Measurements from ENCODE around the gene BRMS1. TPM values are rescaled to one million over a fixed set of nuclear protein-coding genes. Genes with fewer than 3 reads are reported as not detected.
"Not testable (repeated sequence)": the region's sequence is repeated elsewhere in the genome, so short reads cannot be mapped to it uniquely, and the experiment has no call there.

BRMS1 gene
- total RNA-seq = 28.2 TPM

GRCh38 chr11:66344550-66345315, at the start of gene BRMS1:
Gene BRMS1, minus strand, starts transcription at chr11:66345104. Its CDS starts 2,870 bp downstream, at chr11:66342234.
- Histone ChIP-seq H3K9me3 (ENCODE audit: control insufficient read depth in 3 of 3, low read length in 3 of 3) (no peaks in the 10 kb centered on the region), H3K4me3 (ENCODE audit: low read length in 3 of 3) (peak within 1 kb of the TSS; percentile 95 to 99 (median 99)), H3K9ac (ENCODE audit: low read depth in 1 of 3, low read length in 3 of 3) (peak within 1 kb of the TSS; percentile 94 to 97 (median 96)), H3K4me1 (ENCODE audit: control insufficient read depth in 3 of 3, insufficient read depth in 3 of 3, low read length in 3 of 3) (peaks cover 38 to 44% (median 38%) of the 10 kb centered on the region in 3 donors), H3K27ac (ENCODE audit: low read depth, low read length) (peak within 1 kb of the TSS; percentile 55), H3K27me3 (ENCODE audit: control insufficient read depth in 3 of 3, insufficient read depth in 3 of 3, low read length in 3 of 3) (no peaks in the 10 kb centered on the region), H3K36me3 (ENCODE audit: control insufficient read depth in 3 of 3, insufficient read depth in 3 of 3, low read length in 3 of 3) (peaks cover 24 to 30% (median 28%) of the 10 kb centered on the region in 3 donors)

GRCh38 chr11:66393954-66394353, 49.0 kb upstream of the BRMS1 start:
- Histone ChIP-seq H3K4me1 (ENCODE audit: control insufficient read depth in 3 of 3, insufficient read depth in 3 of 3, low read length in 3 of 3) (peaks cover 0 to 1% (median 0%) of the 10 kb centered on the region in 3 donors), H3K27ac (ENCODE audit: low read depth, low read length) (no peak overlapping the region), H3K4me3 (ENCODE audit: low read length in 3 of 3) (no peak overlapping the region), H3K9me3 (ENCODE audit: control insufficient read depth in 3 of 3, low read length in 3 of 3) (no peaks in the 10 kb centered on the region), H3K9ac (ENCODE audit: low read depth in 1 of 3, low read length in 3 of 3) (no peak overlapping the region), H3K27me3 (ENCODE audit: control insufficient read depth in 3 of 3, insufficient read depth in 3 of 3, low read length in 3 of 3) (peaks cover 0 to 3% (median 3%) of the 10 kb centered on the region in 3 donors), H3K36me3 (ENCODE audit: control insufficient read depth in 3 of 3, insufficient read depth in 3 of 3, low read length in 3 of 3) (no peaks in the 10 kb centered on the region)

GRCh38 chr11:66391322-66391721, 46.4 kb upstream of the BRMS1 start:
- Histone ChIP-seq H3K27ac (ENCODE audit: low read depth, low read length) (no peak overlapping the region), H3K27me3 (ENCODE audit: control insufficient read depth in 3 of 3, insufficient read depth in 3 of 3, low read length in 3 of 3) (peaks cover 0 to 3% (median 3%) of the 10 kb centered on the region in 3 donors), H3K9me3 (ENCODE audit: control insufficient read depth in 3 of 3, low read length in 3 of 3) (no peaks in the 10 kb centered on the region), H3K4me3 (ENCODE audit: low read length in 3 of 3) (no peak overlapping the region), H3K4me1 (ENCODE audit: control insufficient read depth in 3 of 3, insufficient read depth in 3 of 3, low read length in 3 of 3) (peaks cover 4 to 8% (median 5%) of the 10 kb centered on the region in 3 donors), H3K9ac (ENCODE audit: low read depth in 1 of 3, low read length in 3 of 3) (no peak overlapping the region), H3K36me3 (ENCODE audit: control insufficient read depth in 3 of 3, insufficient read depth in 3 of 3, low read length in 3 of 3) (no peaks in the 10 kb centered on the region)

DNA sequence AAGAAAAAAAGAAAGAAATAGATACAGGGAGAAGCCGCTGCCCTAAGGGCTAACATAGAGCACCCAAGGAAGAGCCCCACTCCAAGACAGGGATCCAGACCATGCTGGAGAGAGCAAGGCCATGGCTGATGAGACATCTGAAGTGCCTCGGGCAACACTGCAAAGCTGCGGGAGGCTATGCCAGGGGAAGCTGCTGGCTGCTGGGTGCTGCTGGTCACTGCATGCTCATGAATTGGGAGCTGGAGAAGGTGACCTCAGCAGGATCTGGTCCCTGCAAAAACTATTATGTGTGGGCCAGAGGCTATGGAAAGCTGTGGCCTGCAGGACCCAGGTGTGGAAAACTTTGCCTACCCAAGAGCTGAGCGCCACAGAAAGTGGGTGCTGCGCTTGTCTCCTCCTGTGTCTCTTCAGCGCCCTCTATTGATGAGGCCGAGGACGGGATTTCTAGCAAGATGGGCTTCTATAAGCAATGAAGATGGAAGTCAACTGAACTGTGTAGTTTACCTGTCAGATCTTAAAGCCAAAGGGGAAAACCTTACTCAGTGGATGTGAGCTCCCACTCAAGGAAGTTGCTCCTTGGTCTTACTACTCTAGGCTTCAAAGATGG, 44.0 kb upstream of the BRMS1 start:
- peaks cover 8 to 9% (median 8%) of the 10 kb centered on the region in 3 donors for H3K4me1 ChIP-seq (ENCODE audit: control insufficient read depth in 3 of 3, insufficient read depth in 3 of 3, low read length in 3 of 3)
- no peaks in the 10 kb centered on the region for H3K9me3 ChIP-seq (ENCODE audit: control insufficient read depth in 3 of 3, low read length in 3 of 3)
- H3K9ac ChIP-seq (ENCODE audit: low read depth in 1 of 3, low read length in 3 of 3) = no peak overlapping the region
- H3K27me3 ChIP-seq (ENCODE audit: control insufficient read depth in 3 of 3, insufficient read depth in 3 of 3, low read length in 3 of 3) = no peaks in the 10 kb centered on the region
- no peak overlapping the region for H3K27ac ChIP-seq (ENCODE audit: low read depth, low read length)
- no peak overlapping the region for H3K4me3 ChIP-seq (ENCODE audit: low read length in 3 of 3)
- no peaks in the 10 kb centered on the region for H3K36me3 ChIP-seq (ENCODE audit: control insufficient read depth in 3 of 3, insufficient read depth in 3 of 3, low read length in 3 of 3)

DNA sequence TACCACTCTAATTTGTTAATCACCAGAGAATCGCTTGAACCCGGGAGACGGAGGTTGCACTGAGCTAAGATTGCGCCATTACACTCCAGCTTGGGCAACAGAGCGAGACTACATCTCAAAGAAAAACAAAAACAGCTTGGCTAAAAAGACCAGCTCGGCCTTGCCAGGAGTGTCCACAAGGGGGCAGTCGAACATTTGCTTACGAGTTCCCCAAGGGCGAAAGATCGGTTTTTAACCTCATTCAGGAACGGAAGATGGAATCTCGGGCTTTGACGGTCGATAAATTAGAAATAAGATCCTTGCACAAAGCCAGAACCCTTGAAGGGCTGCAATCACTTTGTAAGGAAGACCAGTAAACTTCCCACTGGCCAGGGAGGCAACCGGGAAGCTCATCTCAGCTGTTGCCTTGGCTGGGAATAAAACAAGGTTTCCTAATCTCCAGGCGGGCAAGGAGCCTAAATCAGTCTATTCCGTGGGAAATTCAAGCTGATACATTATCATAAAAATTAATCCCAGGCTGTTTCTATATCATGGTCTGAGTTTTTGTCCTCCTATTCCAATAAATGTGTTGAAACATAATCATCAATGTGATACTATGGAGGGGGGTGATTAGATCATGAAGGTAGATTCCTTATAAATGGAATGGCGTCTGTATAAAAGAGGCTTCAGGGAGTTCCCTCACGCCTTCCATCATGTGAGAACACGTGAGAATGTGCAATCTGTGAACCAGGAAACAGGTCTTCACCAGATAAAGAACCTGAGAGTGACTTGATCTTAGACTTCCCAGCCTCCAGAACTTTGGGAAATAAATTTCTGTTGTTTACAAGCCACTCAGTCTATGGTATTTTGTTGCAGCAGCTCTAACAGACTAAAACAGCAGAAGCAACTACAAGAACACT, 41.5 kb upstream of the BRMS1 start:
- Histone ChIP-seq H3K27ac (ENCODE audit: low read depth, low read length) (peak overlapping the region; percentile 26), H3K4me3 (ENCODE audit: low read length in 3 of 3) (peak overlapping the region; percentile 51 to 63 (median 62)), H3K9me3 (ENCODE audit: control insufficient read depth in 3 of 3, low read length in 3 of 3) (no peaks in the 10 kb centered on the region), H3K27me3 (ENCODE audit: control insufficient read depth in 3 of 3, insufficient read depth in 3 of 3, low read length in 3 of 3) (no peaks in the 10 kb centered on the region), H3K4me1 (ENCODE audit: control insufficient read depth in 3 of 3, insufficient read depth in 3 of 3, low read length in 3 of 3) (peaks cover 8 to 9% (median 8%) of the 10 kb centered on the region in 3 donors), H3K36me3 (ENCODE audit: control insufficient read depth in 3 of 3, insufficient read depth in 3 of 3, low read length in 3 of 3) (no peaks in the 10 kb centered on the region), H3K9ac (ENCODE audit: low read depth in 1 of 3, low read length in 3 of 3) (peak overlapping the region in 2 of 3 donors; percentile 57 to 77)

DNA sequence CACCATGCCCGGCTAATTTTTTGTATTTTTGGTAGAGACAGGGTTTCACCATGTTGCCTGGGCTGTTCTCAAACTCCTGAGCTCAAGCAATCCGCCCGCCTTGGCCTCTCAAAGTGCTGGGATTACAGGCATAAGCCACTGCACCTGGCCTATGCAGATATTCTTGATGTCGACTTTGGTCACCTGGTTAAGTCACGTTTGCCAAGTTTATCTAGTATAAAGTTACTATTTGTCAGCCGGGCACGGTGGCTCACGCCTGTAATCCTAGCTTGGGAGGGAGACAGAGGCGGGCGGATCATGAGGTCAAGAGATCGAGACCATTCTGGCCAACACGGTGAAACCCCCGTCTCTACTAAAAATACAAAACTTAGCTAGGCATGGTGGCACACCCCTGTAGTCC, 39.4 kb upstream of the BRMS1 start:
- H3K4me3 ChIP-seq (ENCODE audit: low read length in 3 of 3); H3K4me1 ChIP-seq (ENCODE audit: control insufficient read depth in 3 of 3, insufficient read depth in 3 of 3, low read length in 3 of 3); H3K36me3 ChIP-seq (ENCODE audit: control insufficient read depth in 3 of 3, insufficient read depth in 3 of 3, low read length in 3 of 3); H3K27me3 ChIP-seq (ENCODE audit: control insufficient read depth in 3 of 3, insufficient read depth in 3 of 3, low read length in 3 of 3); H3K9ac ChIP-seq (ENCODE audit: low read depth in 1 of 3, low read length in 3 of 3); H3K27ac ChIP-seq (ENCODE audit: low read depth, low read length); H3K9me3 ChIP-seq (ENCODE audit: control insufficient read depth in 3 of 3, low read length in 3 of 3): not testable (repeated sequence)

GRCh38 chr11:66380264-66380663, 35.4 kb upstream of the BRMS1 start:
- not testable (repeated sequence) for H3K27me3 ChIP-seq (ENCODE audit: control insufficient read depth in 3 of 3, insufficient read depth in 3 of 3, low read length in 3 of 3); H3K27ac ChIP-seq (ENCODE audit: low read depth, low read length); H3K36me3 ChIP-seq (ENCODE audit: control insufficient read depth in 3 of 3, insufficient read depth in 3 of 3, low read length in 3 of 3)

DNA sequence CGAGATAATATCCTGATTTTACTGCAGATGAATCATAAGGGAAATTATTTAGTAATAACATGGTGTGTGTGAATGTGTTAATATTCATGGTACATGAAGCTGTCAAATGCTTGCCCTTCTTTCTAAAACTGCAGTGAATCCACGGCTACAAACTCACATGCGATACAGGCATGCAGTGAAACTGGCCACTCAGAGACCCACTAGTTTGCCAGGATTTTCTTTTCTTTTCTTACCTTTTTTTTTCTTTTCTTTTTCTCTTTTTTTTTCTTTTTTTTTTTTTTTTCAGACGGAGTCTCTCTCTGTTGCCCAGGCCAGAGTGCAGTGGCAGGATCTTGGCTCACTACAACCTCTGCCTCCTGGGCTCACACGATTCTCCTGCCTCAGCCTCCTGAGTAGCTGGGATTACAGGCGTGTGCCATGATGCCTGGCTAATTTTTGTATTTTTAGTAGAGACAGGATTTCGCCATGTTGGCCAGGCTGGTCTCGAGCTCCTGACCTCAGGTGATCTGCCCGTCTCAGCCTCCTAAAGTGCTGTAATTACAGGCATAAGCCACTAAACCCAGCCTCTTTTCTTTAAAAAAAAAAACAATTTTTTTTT, 28.9 kb upstream of the BRMS1 start:
- peak overlapping the region in 1 of 3 donors; percentile 24 for H3K4me3 ChIP-seq (ENCODE audit: low read length in 3 of 3)
- H3K27me3 ChIP-seq (ENCODE audit: control insufficient read depth in 3 of 3, insufficient read depth in 3 of 3, low read length in 3 of 3); H3K9me3 ChIP-seq (ENCODE audit: control insufficient read depth in 3 of 3, low read length in 3 of 3); H3K36me3 ChIP-seq (ENCODE audit: control insufficient read depth in 3 of 3, insufficient read depth in 3 of 3, low read length in 3 of 3): not testable (repeated sequence)
- peak overlapping the region in 1 of 3 donors; percentile 10 for H3K9ac ChIP-seq (ENCODE audit: low read depth in 1 of 3, low read length in 3 of 3)
- peak overlapping the region; percentile 81 for H3K27ac ChIP-seq (ENCODE audit: low read depth, low read length)
- H3K4me1 ChIP-seq (ENCODE audit: control insufficient read depth in 3 of 3, insufficient read depth in 3 of 3, low read length in 3 of 3) = peaks cover 25 to 29% (median 28%) of the 10 kb centered on the region in 3 donors

More at GRCh38 chr11:66380264-66380663, 35.4 kb upstream of the BRMS1 start:
- H3K4me3 ChIP-seq (ENCODE audit: low read length in 3 of 3); H3K9ac ChIP-seq (ENCODE audit: low read depth in 1 of 3, low read length in 3 of 3); H3K9me3 ChIP-seq (ENCODE audit: control insufficient read depth in 3 of 3, low read length in 3 of 3); H3K4me1 ChIP-seq (ENCODE audit: control insufficient read depth in 3 of 3, insufficient read depth in 3 of 3, low read length in 3 of 3): not testable (repeated sequence)

- Histone ChIP-seq H3K27ac (ENCODE audit: low read depth, low read length) (peak overlapping the region; percentile 81), H3K9ac (ENCODE audit: low read depth in 1 of 3, low read length in 3 of 3) (peak overlapping the region in 1 of 3 donors; percentile 83), H3K4me1 (ENCODE audit: control insufficient read depth in 3 of 3, insufficient read depth in 3 of 3, low read length in 3 of 3) (peaks cover 30 to 35% (median 33%) of the 10 kb centered on the region in 3 donors), H3K36me3 (ENCODE audit: control insufficient read depth in 3 of 3, insufficient read depth in 3 of 3, low read length in 3 of 3) (peaks cover 5 to 7% (median 7%) of the 10 kb centered on the region in 3 donors), H3K9me3 (ENCODE audit: control insufficient read depth in 3 of 3, low read length in 3 of 3) (no peaks in the 10 kb centered on the region), H3K4me3 (ENCODE audit: low read length in 3 of 3) (peak overlapping the region in 1 of 3 donors; percentile 24), H3K27me3 (ENCODE audit: control insufficient read depth in 3 of 3, insufficient read depth in 3 of 3, low read length in 3 of 3) (no peaks in the 10 kb centered on the region)
Measured at GRCh38 chr11:66373265-66373664, 28.4 kb upstream of the BRMS1 start.

Data from skeletal muscle tissue (tissue), 4 donors.